GM11168 (cell line): ENCODE measurements around the gene MOB1A.
"Not testable (repeated sequence)": the region's sequence is repeated elsewhere in the genome, so short reads cannot be mapped to it uniquely, and the experiment has no call there.

Experiments used
- in situ Hi-C: fragments of 300-500 bp; cut with MboI; formaldehyde crosslinking; loops from one replicate; pipeline ENCODE4 v1.12.0; 2022; ENCODE audit warnings: low sequenced_read_pairs; ENCODE audit not compliant: unreplicated experiment

The MOB1A gene

GRCh38 chr2:74199275-74199701, 20.6 kb upstream of the MOB1A start:
- in situ Hi-C loops: no loop called here

DNA sequence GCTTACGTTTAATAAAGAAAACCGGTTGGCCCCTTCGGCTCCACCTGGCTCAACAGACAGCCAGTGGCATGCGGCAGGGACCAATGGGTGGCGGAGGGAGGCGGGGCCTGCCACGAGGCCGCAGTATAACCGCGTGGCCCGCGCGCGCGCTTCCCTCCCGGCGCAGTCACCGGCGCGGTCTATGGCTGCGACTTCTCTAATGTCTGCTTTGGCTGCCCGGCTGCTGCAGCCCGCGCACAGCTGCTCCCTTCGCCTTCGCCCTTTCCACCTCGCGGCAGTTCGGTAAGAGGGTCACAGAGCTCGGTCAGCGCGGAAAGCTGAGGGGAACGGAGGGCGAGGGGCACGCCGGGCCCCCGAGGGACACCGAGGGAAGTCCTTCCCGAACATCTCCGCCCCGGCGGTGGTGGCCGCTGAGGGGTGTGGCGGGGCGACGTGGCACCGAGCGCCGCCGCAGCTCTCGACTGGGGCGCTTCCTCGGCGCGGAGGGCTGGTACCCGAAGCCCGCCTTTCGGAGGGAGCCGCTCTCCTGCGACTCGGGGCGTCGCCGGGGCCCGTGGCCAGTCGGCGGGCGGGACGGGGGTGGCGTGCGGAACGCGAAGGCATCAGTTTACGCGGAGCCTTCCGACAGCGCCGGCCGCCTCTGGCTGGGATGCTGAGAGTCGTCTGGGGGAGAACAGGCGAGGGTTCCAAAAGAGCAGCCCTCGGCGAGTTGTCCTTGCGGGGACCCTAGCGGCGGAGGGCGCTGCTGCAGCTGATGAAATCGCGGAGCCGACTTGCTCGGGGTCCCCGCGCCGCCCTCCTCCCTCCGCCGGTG, 20.0 kb upstream of the MOB1A start, which contains the start of gene MTHFD2:
Gene MTHFD2, plus strand, starts transcription at position 155 of the 814 bp plus-strand sequence. Its CDS starts 27 bp downstream, at position 182.
- in situ Hi-C loops: no loop called here

DNA sequence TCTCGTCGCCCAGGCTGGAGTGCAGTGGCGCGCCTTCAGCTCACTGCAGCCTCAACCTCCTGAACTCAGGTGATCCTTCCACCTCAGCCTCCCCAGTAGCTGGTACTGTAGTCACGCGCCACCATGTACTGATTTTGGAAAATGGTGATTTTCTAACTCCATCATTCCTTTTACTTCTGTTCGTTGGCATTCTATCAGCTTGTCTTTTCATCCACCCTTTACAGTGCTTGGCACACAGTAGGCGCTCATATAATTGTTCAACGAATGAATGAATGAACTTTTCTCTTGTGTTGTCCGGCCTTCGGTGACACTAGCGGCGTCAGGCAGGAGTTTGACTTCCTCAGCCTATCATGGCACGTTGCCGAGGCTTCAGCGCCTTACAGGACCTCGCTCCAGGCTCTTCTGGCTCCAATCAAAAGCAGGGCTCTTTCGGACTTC, 19.4 kb upstream of the MOB1A start:
- in situ Hi-C loops: no loop called here

DNA sequence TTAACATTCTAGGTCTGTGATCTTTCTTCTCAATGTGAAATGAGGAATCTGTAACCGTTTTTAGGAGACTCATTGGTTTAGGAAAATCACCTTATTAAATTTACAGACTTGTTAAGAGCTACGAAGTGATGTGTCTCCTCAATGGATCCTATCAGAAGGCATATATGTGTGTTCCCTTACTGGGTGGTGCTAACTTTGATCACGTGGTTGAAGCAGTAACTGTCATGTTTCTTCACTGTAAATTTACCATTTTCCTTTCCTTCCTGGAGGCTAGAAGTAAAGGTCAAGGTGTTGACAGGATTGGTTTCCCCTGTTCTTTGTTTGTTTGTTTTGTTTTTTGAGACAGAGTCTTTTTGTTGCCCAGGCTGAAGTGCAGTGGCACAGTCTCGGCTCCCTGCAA, 18.4 kb upstream of the MOB1A start:
- in situ Hi-C loops: no loop called here

- in situ Hi-C loops: no loop called here
Measured at GRCh38 chr2:74194799-74195198, 16.1 kb upstream of the MOB1A start.

- in situ Hi-C loops: no loop called here
Measured at GRCh38 chr2:74191596-74192380, 13.1 kb upstream of the MOB1A start.

DNA sequence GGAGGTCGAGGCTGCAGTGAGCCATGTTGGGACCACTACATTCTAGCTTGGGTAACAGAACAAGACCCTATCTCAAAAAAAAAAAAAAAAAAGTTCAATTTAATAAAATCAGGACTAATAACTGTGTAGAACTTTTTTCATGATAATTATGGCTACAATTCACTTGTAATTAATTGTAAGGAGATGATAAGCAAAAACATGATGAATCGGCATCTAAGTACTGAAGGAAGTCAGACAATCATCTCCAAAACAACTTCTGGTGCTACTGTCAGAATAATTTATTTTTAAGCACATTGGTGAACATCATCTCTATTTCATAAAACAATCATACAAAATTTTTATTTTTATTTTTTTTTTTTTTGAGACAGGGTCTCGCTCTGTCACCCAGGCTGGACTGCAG, 10.0 kb upstream of the MOB1A start:
- in situ Hi-C loops: no loop called here

GRCh38 chr2:74188018-74188601, 9.4 kb upstream of the MOB1A start:
- in situ Hi-C loops: no loop called here

- in situ Hi-C loops: not testable (repeated sequence)
Measured at GRCh38 chr2:74186706-74187105, 8.0 kb upstream of the MOB1A start.

DNA sequence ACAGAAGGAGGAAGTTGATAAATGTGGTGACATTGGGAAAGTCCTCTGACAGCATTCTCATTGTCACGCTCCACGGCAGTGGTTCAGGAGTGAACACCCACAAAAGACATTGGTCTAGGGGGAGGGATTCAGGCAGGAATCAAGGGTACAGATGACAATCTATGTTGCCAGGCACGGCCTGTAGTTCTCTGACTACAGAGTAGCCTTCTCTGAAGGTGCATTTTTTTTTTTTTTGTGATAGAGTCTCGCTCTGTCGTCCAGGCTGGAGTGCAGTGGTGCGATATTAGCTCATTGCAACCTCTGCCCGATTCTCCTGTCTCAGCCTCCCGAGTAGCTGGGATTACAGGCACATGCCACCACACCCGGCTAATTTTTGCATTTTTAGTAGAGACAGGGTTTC, 7.4 kb upstream of the MOB1A start:
- in situ Hi-C loops: no loop called here

DNA sequence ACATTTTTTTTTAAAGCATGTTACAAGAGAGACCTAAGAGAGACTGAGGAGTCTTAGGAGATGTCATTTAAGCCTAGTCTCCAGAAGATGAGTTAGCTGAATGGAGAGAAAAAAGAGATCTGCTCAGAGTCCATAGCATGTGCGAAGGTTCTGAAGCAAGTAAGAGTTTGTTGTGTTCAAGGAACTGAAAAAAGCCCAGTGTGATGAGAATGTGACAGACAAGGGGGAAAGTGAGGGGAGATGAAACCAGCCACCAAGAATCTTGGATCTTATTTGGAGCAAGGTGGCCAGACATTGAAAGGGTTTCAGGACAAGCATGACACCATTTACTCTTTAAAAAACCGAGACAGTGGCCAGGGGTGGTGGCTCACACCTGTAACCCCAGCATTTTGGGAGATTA, 5.2 kb upstream of the MOB1A start:
- in situ Hi-C loops: no loop called here

- in situ Hi-C loops: no loop called here
Measured at GRCh38 chr2:74181739-74182138, 3.1 kb upstream of the MOB1A start.

GRCh38 chr2:74179063-74179865, 585 bp upstream of the MOB1A start:
- in situ Hi-C loops: no loop called here

GRCh38 chr2:74177696-74178095, 983 bp downstream of the MOB1A start:
- in situ Hi-C loops: no loop called here

GRCh38 chr2:74174909-74175308, 3.8 kb downstream of the MOB1A start:
- in situ Hi-C loops: no loop called here

DNA sequence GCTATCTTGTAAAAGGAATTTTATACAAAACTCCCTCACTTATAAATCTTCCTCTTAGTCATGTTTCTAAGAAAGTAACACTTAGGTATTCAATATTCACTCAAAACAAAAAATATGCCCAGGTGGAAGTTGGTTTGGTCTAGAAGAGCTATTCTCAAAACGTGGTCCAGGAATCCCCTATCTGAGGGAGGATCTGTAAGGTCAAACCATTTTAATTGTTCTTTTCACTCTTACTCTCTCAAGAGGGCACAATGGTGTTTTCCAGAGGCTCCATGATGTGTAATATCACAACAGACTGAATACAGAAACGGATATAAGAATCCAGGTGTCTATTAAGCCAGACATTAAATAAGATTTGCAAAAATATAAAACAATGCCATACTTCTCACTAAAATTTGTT, 9.9 kb downstream of the MOB1A start:
- in situ Hi-C loops: no loop called here

- in situ Hi-C loops: no loop called here
Measured at GRCh38 chr2:74164761-74165160, 13.9 kb downstream of the MOB1A start.

- in situ Hi-C loops: no loop called here
Measured at GRCh38 chr2:74162951-74163350, 15.7 kb downstream of the MOB1A start.

DNA sequence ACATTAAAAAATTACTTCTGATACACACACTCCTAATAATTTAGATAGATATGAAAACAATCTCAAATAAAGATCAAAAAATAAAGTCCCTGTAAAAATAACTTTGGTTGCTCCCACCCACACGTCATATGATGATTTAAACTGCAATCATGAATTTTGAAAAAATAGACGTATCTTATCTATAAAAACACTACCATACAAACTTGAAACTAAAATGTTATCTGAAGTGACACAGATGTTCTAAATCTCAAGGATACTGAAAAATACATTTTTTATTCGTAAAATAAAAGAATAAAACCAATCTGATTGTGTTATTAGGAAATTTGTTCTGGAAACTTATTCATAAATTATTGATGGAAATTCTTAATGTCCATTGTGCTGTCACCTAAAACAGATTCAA, 22.8 kb downstream of the MOB1A start:
- in situ Hi-C loops: no loop called here

- in situ Hi-C loops: no loop called here
Measured at GRCh38 chr2:74152954-74153353, 25.7 kb downstream of the MOB1A start.
